Measurements from ENCODE around the gene TK2. TPM values are rescaled to one million over a fixed set of nuclear protein-coding genes. Genes with fewer than 3 reads are reported as not detected.

Gene TK2
- total RNA-seq, 1 donor from 2014 or later, result 13.1 TPM

DNA sequence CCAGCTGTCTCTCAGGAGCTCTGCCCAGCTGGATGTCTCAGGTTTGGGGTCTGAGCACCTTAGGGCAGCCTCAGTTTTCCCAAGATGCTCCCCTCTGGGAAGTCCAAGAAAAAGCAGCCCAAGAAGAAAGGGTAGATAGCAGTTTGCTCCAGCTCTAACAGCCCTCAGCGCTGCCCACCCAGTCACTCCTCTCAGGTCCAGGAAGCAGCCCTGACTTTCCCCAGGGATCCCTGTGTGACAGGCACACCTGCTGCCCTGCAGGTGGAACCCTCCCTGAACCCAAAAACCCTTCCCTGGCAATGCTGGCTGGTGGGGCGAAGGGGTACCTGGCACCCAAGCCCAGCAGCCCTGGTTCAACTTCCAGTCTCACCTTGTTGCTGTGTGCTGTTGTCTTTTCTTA is 74.7 kb downstream of the TK2 start:
- DNase-seq (ENCODE audit: low spot score), result no peak
- Mint-ChIP-seq H3K4me3 (ENCODE audit: unreplicated experiment) (peak overlapping the region; percentile 6), H3K4me1 (ENCODE audit: unreplicated experiment) (peaks cover 38% of the 10 kb centered on the region), H3K27me3 (ENCODE audit: unreplicated experiment) (peaks cover 10% of the 10 kb centered on the region), H3K36me3 (ENCODE audit: low read depth, unreplicated experiment) (no peaks in the 10 kb centered on the region), H3K27ac (ENCODE audit: unreplicated experiment) (no peak overlapping the region), H3K9me3 (ENCODE audit: unreplicated experiment) (no peaks in the 10 kb centered on the region)
- TF ChIP-seq, protein P1, sequence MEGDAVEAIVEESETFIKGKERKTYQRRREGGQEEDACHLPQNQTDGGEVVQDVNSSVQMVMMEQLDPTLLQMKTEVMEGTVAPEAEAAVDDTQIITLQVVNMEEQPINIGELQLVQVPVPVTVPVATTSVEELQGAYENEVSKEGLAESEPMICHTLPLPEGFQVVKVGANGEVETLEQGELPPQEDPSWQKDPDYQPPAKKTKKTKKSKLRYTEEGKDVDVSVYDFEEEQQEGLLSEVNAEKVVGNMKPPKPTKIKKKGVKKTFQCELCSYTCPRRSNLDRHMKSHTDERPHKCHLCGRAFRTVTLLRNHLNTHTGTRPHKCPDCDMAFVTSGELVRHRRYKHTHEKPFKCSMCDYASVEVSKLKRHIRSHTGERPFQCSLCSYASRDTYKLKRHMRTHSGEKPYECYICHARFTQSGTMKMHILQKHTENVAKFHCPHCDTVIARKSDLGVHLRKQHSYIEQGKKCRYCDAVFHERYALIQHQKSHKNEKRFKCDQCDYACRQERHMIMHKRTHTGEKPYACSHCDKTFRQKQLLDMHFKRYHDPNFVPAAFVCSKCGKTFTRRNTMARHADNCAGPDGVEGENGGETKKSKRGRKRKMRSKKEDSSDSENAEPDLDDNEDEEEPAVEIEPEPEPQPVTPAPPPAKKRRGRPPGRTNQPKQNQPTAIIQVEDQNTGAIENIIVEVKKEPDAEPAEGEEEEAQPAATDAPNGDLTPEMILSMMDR (IDR thresholded peaks at IDR 0.05; ENCODE audit: unreplicated experiment), result no peak

DNA sequence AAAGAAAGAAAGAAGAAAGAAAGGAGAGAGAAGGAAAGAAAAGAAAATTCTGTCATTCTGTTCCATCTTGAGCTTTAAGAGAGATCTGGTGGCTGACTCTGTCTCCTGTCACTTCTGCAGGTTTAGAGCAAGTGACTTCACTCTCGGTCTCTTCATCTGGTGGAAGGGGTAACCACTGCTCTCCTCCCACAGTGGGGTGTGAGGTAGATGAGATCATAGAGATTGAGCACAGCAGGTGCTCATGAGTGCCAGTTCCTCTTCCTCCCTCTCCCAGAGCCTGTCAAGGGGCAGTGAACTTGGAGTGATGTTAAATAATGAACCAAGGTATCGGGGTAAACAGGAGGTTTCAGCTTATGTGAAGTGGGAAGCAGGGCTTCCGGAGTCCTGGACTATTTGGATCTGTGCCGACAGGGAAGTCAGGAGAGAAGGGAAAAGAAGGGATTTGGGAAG is 75.1 kb downstream of the TK2 start:
- Mint-ChIP-seq H3K36me3 (ENCODE audit: low read depth, unreplicated experiment) (no peaks in the 10 kb centered on the region), H3K27ac (ENCODE audit: unreplicated experiment) (peak overlapping the region; percentile 44), H3K4me1 (ENCODE audit: unreplicated experiment) (peaks cover 42% of the 10 kb centered on the region), H3K9me3 (ENCODE audit: unreplicated experiment) (no peaks in the 10 kb centered on the region), H3K4me3 (ENCODE audit: unreplicated experiment) (no peak overlapping the region), H3K27me3 (ENCODE audit: unreplicated experiment) (peaks cover 12% of the 10 kb centered on the region)
- no peak for DNase-seq (ENCODE audit: low spot score)
- TF ChIP-seq, protein P1 (IDR thresholded peaks at IDR 0.05; ENCODE audit: unreplicated experiment), result no peak

DNA sequence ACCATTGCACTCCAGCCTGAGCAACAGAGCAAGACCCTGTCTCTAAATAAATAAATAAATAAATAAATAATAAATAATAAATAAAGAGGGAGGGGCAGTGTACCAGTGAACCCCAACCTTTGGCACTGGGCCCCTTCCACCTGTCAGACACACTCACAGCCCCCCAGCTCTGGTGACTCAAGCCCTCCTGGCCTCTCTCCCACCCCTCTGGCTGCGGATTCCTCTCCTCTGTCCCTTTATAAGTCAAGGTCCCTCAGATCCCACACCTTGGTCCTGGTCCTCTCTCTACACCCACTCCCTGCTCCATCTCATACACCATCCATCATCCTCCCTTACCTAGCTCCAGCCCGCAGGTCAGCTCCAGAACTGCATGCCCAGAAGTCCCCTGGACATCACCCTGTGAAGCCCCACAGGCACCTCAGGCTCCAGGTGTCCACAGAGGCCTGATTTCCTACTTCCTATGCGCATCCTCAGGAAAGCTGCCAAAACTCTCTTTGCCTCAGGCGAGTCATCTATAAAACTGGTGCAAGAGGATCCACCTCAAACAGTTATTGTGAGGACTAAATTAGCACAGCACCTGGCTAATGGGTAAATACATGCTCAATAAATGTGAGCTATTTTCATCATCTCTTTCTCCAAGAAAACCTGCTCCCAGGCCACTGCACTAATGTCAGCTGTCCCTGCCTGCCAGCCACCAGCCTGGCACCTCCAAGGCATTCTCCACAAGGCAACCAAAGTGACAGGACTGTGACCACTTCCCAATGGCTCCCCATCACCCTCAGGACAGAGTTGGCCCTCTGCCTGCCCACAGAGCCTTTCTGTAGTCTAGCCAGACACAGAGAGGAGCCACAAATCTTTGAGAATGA is 76.0 kb downstream of the TK2 start:
- peaks cover 48% of the 10 kb centered on the region for H3K4me1 Mint-ChIP-seq (ENCODE audit: unreplicated experiment)
- peaks cover 14% of the 10 kb centered on the region for H3K27me3 Mint-ChIP-seq (ENCODE audit: unreplicated experiment)
- H3K36me3 Mint-ChIP-seq (ENCODE audit: low read depth, unreplicated experiment), result no peaks in the 10 kb centered on the region
- no peak overlapping the region for H3K4me3 Mint-ChIP-seq (ENCODE audit: unreplicated experiment)
- H3K27ac Mint-ChIP-seq (ENCODE audit: unreplicated experiment), result no peak overlapping the region
- TF ChIP-seq, protein P1 (IDR thresholded peaks at IDR 0.05; ENCODE audit: unreplicated experiment), result no peak
- no peaks in the 10 kb centered on the region for H3K9me3 Mint-ChIP-seq (ENCODE audit: unreplicated experiment)
- no peak for DNase-seq (ENCODE audit: low spot score)

DNA sequence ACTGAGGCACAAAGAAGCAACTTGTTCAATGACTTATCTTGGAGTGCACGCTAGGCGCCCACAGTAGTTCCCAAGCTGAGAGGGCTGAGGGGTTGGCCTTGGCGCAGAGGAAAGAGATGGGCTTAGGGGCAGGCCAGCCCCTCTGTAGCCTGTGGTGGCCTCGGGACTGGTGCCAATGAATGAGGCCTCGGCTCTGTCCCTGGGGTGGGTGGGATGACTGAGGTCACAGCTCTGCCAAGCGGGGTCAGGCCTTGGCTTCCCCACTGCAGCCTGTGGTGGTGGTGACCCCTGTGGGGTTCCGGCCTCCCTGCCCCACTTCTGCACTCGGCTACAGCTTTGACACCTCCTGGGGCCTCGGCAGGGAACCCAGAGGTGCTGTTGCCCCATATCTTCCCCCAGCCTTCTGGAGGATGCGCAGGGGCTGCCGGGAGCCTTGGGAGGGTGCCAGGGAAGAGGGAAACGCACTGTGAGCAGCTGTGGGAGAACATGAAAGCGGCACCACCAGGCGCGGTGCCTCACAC is 76.8 kb downstream of the TK2 start:
- Mint-ChIP-seq H3K9me3 (ENCODE audit: unreplicated experiment) (no peaks in the 10 kb centered on the region), H3K27me3 (ENCODE audit: unreplicated experiment) (peaks cover 13% of the 10 kb centered on the region)

More for the DNA sequence above, 76.8 kb downstream of the TK2 start:
- TF ChIP-seq, protein P1 (IDR thresholded peaks at IDR 0.05; ENCODE audit: unreplicated experiment), result no peak
- Mint-ChIP-seq H3K4me1 (ENCODE audit: unreplicated experiment) (peaks cover 51% of the 10 kb centered on the region), H3K27ac (ENCODE audit: unreplicated experiment) (no peak overlapping the region), H3K36me3 (ENCODE audit: low read depth, unreplicated experiment) (no peaks in the 10 kb centered on the region), H3K4me3 (ENCODE audit: unreplicated experiment) (no peak overlapping the region)
- DNase-seq (ENCODE audit: low spot score), result no peak

All from endothelial cell (in vitro differentiated cells).